Kidney tubule cell (primary cell): Measurements from ENCODE around the gene ANKRD50.

Source experiments
- DNase-seq: peaks from one replicate; pipeline ENCODE4 v3.0.0-alpha.2; 2018; ENCODE audit warnings: low spot score

Gene ANKRD50

GRCh38 chr4:124712372-124713184 lies at the start of gene ANKRD50:
ANKRD50 (minus strand) TSS chr4:124712732; CDS start chr4:124710511, 2,221 bp downstream.
- peak; percentile 91 for DNase-seq

GRCh38 chr4:124757126-124757525 lies 44.6 kb upstream of the ANKRD50 start:
- no peak for DNase-seq

GRCh38 chr4:124754681-124755080 lies 42.1 kb upstream of the ANKRD50 start:
- DNase-seq, result no peak

- no peak for DNase-seq
Observed at GRCh38 chr4:124753941-124754581, 41.5 kb upstream of the ANKRD50 start.

GRCh38 chr4:124749421-124749820 lies 36.9 kb upstream of the ANKRD50 start:
- no peak for DNase-seq

- DNase-seq, result no peak
Observed at GRCh38 chr4:124748965-124749364, 36.4 kb upstream of the ANKRD50 start.

- DNase-seq, result no peak
Observed at GRCh38 chr4:124745985-124746801, 33.7 kb upstream of the ANKRD50 start.

- no peak for DNase-seq
Observed at GRCh38 chr4:124743711-124744110, 31.2 kb upstream of the ANKRD50 start.

- no peak for DNase-seq
Observed at GRCh38 chr4:124740501-124740900, 28.0 kb upstream of the ANKRD50 start.

- no peak for DNase-seq
Observed at GRCh38 chr4:124738994-124739393, 26.5 kb upstream of the ANKRD50 start.

GRCh38 chr4:124737619-124738018 lies 25.1 kb upstream of the ANKRD50 start:
- DNase-seq, result no peak

- no peak for DNase-seq
Observed at GRCh38 chr4:124736526-124736925, 24.0 kb upstream of the ANKRD50 start.

- DNase-seq, result no peak
Observed at GRCh38 chr4:124727331-124727890, 14.9 kb upstream of the ANKRD50 start.

GRCh38 chr4:124726269-124726668 lies 13.7 kb upstream of the ANKRD50 start:
- no peak for DNase-seq

- DNase-seq, result peak; percentile 52
Observed at GRCh38 chr4:124722071-124722470, 9.5 kb upstream of the ANKRD50 start.

GRCh38 chr4:124717101-124717500 lies 4.6 kb upstream of the ANKRD50 start:
- DNase-seq, result no peak

GRCh38 chr4:124713185-124713592 lies 657 bp upstream of the ANKRD50 start:
- DNase-seq, result peak; percentile 81

GRCh38 chr4:124711471-124712371 lies 811 bp downstream of the ANKRD50 start:
- peak; percentile 83 for DNase-seq

GRCh38 chr4:124710911-124711310 lies 1.6 kb downstream of the ANKRD50 start:
- DNase-seq, result peak; percentile 16

- no peak for DNase-seq
Observed at GRCh38 chr4:124710015-124710741, 2.4 kb downstream of the ANKRD50 start.
